ENCODE data around the gene SEMA6C.
A peak's percentile ranks its signal among the peaks of the same experiment; 100 is the strongest.

Gene SEMA6C

DNA sequence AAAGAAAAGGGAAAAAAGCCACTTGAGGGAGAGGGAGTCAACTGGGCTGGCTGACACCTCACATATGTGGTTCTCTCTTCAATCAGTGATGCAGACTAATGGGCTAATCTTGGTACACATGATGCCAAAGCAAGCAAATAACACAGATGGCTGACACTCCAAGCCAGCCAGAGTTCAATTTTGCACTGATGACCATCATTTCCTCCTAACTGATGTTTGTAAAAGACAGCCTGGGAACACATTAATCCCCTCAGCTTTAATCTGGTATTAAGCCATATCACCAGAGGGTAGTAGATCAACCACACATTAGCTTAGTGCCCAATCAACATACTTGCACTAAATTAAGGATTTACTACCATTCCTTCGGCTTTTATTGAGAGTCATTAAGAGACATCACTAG, 40.8 kb upstream of the SEMA6C start:
- TF ChIP-seq, protein P1, sequence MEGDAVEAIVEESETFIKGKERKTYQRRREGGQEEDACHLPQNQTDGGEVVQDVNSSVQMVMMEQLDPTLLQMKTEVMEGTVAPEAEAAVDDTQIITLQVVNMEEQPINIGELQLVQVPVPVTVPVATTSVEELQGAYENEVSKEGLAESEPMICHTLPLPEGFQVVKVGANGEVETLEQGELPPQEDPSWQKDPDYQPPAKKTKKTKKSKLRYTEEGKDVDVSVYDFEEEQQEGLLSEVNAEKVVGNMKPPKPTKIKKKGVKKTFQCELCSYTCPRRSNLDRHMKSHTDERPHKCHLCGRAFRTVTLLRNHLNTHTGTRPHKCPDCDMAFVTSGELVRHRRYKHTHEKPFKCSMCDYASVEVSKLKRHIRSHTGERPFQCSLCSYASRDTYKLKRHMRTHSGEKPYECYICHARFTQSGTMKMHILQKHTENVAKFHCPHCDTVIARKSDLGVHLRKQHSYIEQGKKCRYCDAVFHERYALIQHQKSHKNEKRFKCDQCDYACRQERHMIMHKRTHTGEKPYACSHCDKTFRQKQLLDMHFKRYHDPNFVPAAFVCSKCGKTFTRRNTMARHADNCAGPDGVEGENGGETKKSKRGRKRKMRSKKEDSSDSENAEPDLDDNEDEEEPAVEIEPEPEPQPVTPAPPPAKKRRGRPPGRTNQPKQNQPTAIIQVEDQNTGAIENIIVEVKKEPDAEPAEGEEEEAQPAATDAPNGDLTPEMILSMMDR (conservative IDR thresholded peaks at IDR 0.05; ENCODE audit: control insufficient read depth, insufficient read depth, low read depth, low read length), result no peak
- no peak for DNase-seq (ENCODE audit: low read depth)
- H3K4me3 ChIP-seq (ENCODE audit: control insufficient read depth, low read depth, low read length), result no peak overlapping the region

DNA sequence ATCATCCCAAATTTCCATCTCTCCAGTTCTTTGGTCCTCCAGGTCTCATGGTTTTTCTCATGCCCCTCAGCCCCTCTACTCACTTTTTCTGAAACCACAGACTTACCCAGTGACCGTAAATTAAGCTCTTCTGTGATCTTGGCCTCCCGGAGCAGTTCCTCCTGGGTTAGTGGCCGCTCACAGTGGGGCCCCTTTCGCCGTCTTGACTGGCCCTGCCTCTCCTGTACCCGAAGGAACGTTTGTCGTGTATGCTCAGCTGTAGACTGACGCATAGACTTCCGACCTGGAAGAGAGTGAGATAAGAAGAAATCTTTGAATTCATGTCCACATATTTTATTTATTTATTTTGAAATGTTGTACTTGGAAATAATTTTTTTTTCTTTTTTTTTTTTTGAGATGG, 37.8 kb upstream of the SEMA6C start:
- TF ChIP-seq, protein P1 (conservative IDR thresholded peaks at IDR 0.05; ENCODE audit: control insufficient read depth, insufficient read depth, low read depth, low read length), result no peak
- DNase-seq (ENCODE audit: low read depth), result no peak
- no peak overlapping the region for H3K4me3 ChIP-seq (ENCODE audit: control insufficient read depth, low read depth, low read length)

DNA sequence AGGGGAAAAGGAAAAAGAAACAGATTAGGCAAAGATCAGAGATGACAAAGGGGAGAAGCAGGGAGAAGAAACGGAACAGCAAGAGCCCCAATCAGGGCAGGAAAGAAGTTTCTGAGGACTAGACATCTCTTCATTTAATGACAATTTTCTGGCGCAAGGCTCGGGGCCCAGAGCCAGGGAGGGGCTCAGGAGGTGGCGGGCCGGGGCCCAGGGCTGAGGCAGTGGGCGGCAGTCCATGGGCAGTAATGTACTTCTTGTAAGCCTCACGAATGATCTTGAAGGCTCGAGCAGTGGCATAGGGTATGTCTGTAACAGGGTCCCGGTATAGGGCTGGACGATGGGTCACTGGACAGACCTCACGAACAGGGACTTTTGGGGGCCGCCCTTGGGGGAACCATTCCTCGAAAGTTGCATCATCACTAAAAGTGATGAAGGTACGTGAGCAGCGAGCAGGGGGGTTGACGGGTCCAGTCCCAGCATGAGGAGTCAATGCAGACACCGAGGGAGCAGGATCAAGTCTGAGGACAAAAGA, 30.1 kb upstream of the SEMA6C start:
- no peak for DNase-seq (ENCODE audit: low read depth)
- TF ChIP-seq, protein P1 (conservative IDR thresholded peaks at IDR 0.05; ENCODE audit: control insufficient read depth, insufficient read depth, low read depth, low read length), result no peak
- H3K4me3 ChIP-seq (ENCODE audit: control insufficient read depth, low read depth, low read length), result no peak overlapping the region

DNA sequence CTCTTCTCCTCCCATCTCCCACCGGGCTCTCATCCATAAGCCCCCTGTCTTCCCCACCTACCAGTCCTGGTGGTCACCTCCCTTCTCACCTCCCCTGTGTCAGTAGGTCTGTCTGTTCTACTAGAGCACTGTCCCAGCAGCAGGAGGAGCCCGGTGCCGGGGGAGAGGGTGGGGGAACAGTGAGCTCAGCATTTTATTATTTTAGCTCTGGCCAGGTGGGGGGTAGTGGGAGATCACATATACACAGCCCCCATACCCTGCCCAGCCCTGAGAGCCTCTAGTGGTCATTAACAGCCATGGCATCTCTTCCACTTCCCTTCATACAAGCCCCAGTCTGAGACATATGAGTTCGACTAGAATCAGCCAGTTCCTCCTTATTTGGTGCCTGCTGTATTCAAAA, 29.4 kb upstream of the SEMA6C start, which contains the start of gene TMOD4:
Gene TMOD4 (minus strand): TSS at position 119 of the 400 bp plus-strand sequence. CDS start 1,106 bp downstream, outside the sequence.
- DNase-seq (ENCODE audit: low read depth), result peak; percentile 31
- TF ChIP-seq, protein P1 (conservative IDR thresholded peaks at IDR 0.05; ENCODE audit: control insufficient read depth, insufficient read depth, low read depth, low read length), result peak; percentile 55
- H3K4me3 ChIP-seq (ENCODE audit: control insufficient read depth, low read depth, low read length), result no peak within 1 kb of the TSS

DNA sequence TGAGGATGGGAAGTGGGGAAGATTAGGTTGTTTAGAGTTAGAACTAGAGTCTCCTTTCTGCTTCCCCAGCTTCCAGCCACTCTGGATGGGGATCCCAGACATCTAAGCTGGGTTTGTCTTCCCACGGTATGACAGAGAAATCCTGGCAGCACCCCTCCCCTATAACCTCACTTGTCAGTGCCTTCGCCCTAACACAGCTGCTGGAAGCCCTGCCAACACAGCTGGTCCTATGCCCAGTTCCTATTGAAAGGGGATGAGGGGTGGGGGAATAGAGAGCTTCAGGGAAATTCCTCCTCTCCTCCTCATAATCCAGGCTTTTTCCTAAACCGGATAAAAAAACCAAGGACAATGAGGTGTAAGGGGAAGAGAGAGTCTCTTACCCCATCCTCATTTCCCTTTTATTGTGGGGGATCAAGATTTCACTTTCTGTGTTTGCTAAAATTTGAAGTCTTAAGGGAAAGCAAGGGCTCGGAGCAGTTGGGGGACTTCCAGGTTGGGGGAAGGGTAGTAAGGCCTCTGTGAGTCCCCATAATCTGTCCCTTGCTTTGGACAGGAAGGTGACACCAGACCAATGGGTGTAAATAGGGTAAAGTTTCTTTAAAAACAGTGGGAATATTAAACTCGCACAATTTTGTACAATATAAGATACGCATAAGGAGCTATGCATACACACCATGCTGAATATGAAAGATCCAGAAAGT, 28.8 kb upstream of the SEMA6C start:
- DNase-seq (ENCODE audit: low read depth), result peak; percentile 33
- H3K4me3 ChIP-seq (ENCODE audit: control insufficient read depth, low read depth, low read length), result no peak overlapping the region
- TF ChIP-seq, protein P1 (conservative IDR thresholded peaks at IDR 0.05; ENCODE audit: control insufficient read depth, insufficient read depth, low read depth, low read length), result no peak

DNA sequence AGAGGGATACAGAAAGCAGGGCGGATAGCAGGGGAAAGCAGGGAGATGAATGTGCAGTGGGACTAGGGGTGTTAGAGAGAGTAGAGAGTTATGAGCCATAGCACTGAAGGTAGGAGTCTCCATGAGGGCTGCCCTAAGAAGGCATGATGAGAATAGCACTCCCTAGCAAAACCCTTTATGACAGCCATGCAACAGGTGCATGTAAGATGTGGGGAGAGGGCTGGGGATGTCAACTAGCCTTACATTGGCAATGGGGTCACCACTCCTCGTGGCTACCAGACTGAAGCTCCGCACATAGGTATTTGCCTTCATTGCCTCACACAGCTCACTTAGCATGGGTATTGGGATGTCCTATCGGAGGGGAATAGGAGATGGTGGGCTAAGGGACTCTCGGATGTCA, 24.8 kb upstream of the SEMA6C start:
- TF ChIP-seq, protein P1 (conservative IDR thresholded peaks at IDR 0.05; ENCODE audit: control insufficient read depth, insufficient read depth, low read depth, low read length), result no peak
- no peak overlapping the region for H3K4me3 ChIP-seq (ENCODE audit: control insufficient read depth, low read depth, low read length)
- DNase-seq (ENCODE audit: low read depth), result no peak

Measured in fibroblast of mammary gland (primary cell).